Measurements from ENCODE around the gene NNAT.
A peak's percentile ranks its signal among the peaks of the same experiment; 100 is the strongest.
"Not testable (repeated sequence)": the region's sequence is repeated elsewhere in the genome, so short reads cannot be mapped to it uniquely, and the experiment has no call there.

The NNAT gene

DNA sequence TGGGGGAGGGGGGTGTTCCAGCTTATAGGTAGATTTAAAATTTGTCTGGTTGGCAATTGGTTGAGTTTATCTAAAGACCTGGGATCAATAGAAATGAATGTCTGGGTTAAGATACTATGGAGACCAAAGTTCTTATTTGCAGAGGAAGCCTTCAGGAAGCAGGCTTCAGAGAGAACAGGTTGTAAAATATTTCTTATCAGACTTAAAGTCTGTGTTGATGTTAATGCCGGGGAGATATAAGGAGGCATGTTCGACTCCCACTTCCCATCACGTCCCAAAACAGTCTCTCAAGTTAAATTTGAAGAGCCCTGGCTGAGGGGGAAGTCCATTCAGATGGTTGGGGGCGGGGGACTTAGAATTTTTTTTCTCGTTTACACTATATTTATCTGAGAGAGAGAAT, 19.0 kb downstream of the NNAT start:
- DNase-seq (ENCODE audit: low read depth in 2 of 2): no peak

DNA sequence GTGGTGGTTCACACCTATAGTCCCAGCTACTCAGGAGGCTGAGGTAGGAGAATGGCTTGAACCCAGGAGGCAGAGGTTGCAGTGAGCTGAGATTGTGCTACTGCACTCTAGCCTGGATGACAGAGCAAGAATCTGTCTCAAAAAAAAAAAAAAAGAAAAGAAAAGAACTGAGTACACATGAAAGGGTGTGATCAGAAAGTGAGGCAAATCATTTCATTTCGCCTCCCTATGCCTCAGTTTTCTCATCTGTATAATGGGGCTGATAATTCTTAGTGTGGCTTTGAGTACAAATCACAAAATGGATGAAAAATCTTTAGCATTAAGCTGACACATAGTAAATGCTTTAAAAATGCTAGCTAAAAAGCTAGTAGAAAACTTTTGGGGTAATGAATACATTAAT, 19.8 kb downstream of the NNAT start:
- not testable (repeated sequence) for DNase-seq (ENCODE audit: low read depth in 2 of 2)

DNA sequence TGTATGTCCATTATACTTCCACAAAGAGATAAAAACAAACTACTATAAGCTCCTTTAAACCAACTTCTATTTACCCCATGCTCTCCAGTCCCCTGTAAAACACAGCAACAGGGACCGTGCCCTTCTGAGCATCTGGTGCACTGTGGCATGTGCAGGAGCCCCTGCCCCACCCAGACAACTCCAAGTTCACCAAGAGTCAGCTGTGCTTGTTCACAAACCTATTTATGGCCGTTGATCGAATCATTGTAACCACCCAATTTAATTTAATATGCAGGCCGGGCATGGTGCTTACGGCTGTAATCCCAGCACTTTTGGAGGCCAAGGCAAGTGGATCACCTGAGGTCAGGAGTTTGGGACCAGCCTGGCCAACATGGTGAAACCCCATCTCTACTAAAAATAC, 20.3 kb downstream of the NNAT start:
- DNase-seq (ENCODE audit: low read depth in 2 of 2): no peak

DNA sequence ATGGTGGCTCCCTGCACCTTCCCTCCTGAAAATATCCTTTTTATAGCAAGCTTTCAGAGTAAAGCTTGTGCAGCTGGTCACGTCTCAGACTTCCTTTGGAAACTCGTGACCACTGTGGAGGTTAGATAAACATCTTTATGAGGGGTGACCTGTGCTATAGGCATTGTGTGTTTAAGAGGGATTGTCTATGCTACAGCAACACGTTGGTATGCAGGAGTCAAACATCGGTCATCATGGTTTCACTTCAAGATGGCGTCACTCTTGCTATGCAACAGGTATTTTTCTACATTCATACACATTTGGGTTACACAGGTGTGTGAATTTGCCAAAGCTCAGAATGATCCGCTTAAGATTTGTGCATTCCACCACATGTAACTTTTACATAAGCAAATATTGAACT, 21.2 kb downstream of the NNAT start:
- no peak for DNase-seq (ENCODE audit: low read depth in 2 of 2)

DNA sequence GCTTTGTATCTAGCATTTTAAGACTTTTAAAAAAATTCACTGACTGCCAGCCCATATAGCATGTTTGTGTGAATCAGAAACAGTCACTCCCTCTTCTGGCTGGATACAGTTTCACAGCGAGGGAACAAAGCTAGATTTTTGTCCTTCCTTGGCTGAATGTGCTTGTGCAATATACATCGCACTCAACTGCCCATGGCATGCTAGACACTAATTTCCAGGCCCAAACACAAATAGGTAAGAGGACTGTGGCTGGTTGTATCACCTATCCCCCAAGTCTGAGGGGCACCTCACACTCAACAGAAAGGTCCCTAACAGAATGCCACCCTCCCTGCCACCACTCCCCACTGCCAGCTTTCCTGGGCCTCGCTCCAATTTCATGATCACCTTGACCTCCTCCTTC, 22.8 kb downstream of the NNAT start:
- DNase-seq (ENCODE audit: low read depth in 2 of 2): no peak

DNA sequence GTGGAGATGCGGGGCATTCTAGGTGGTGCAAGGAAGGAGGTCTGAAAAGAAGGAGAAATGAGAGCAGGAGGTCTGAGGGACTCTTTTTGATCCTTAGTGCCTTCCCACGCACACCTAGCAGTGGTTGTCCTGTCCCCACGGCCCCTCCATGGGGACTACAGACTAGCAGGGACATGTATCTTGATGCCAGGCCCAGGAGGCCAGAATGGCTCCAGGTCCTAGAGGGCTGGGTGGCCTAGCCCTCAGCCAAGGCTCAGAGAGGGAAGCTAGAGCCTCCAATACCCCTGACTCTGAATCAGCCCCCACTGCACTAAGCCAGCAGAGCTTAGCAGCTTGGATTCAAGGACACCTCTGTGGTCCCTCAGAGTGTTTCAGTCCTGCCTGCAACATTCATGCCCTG, 23.3 kb downstream of the NNAT start:
- DNase-seq (ENCODE audit: low read depth in 2 of 2): no peak

DNA sequence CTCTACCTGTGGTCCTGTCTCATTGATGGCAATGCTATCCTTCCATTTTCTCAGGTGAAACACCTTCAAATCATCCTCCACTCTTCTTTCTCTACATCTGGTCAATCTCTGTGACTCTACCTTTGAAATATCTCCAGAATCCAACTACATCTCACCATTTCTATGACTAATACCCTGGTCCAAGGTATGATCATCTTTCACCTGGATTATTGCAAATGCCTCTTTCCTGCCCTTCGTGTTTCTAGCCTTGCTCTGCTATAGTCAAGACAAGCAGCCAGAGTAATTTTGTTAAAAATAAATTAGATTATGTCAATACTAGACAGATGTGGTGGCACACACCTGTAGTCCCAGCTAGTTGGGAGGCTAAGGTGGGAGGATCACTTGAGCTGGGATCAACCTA, 24.5 kb downstream of the NNAT start:
- no peak for DNase-seq (ENCODE audit: low read depth in 2 of 2)

DNA sequence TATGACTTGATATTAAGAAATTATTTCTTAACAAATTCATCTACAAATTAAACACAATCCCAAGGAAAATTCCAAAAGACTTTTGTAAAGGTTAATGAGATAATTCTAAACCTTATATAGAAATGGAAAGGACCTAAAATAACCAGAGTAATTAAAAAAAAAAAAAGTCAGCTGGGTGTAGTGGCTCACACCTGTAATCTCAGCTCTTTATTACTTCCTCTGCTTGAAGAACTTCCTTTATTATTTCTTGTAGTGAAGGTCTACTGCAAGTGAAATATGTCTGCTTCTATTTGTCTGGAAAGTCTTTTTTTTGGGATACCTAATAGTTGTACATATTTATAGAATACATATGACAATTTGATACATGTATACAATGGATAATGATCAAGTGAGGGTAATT, 26.9 kb downstream of the NNAT start:
- no peak for DNase-seq (ENCODE audit: low read depth in 2 of 2)

DNA sequence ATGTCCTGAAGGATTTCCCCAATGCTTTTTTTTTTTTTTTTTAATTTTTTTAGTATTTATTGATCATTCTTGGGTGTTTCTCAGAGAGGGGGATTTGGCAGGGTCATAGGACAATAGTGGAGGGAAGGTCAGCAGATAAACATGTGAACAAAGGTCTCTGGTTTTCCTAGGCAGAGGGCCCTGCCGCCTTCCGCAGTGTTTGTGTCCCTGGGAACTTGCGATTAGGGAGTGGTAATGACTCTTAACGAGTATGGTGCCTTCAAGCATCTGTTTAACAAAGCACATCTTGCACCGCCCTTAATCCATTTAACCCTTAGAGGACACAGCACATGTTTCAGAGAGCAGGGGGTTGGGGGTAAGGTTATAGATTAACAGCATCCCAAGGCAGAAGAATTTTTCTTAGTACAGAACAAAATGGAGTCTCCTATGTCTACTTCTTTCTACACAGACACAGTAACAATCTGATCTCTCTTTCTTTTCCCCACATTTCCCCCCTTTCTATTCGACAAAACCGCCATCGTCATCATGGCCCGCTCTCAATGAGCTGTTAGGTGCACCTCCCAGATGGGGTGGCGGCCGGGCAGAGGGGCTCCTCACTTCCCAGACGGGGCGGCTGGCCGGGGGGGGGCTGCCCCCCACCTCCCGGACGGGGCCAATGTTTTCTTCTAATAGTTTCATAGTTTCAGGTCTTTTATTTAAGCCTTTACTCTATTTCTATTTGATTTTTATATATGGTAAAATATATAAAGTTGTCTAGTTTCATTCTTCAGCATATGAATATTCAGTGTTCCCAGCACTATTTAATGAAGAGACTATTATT, 29.3 kb downstream of the NNAT start:
- not testable (repeated sequence) for DNase-seq (ENCODE audit: low read depth in 2 of 2)

DNA sequence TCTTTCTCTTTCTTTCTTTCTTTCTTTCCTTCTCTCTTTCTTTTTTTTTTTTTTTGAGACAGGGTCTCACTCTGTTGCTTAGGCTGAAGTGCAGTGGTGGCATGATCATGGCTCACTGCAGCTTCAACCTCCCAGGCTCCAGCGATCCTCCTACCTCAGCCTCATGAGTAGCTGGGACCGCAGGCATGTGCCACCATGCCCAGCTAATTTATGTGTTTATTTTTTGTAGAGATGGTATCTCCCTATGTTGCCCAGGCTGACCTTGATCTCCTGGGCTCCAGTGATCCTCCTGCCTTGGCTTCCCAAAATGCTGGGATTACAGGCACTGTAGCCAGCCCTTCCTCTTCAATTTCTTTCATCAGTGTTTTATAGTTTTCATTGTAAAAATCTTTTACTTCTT, 30.6 kb downstream of the NNAT start:
- DNase-seq (ENCODE audit: low read depth in 2 of 2): not testable (repeated sequence)

DNA sequence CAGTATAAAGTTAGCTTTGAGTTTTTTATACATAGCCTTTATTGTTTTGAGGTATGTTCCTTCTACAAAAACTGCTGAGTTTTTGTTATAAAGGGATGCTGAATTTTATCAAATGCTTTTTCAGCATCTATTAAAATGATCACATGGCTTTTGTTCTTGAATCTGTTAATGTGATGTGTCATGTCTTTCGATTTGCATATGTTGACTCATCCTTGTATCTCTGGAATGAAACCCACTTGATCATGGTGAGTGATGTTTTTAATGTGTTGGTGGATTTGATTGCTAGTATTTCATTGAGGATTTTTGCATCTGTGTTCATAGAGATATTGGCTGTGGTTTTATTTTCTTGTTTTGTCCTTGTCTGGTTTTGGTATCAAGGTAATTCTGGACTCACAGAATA, 31.4 kb downstream of the NNAT start:
- DNase-seq (ENCODE audit: low read depth in 2 of 2): no peak

DNA sequence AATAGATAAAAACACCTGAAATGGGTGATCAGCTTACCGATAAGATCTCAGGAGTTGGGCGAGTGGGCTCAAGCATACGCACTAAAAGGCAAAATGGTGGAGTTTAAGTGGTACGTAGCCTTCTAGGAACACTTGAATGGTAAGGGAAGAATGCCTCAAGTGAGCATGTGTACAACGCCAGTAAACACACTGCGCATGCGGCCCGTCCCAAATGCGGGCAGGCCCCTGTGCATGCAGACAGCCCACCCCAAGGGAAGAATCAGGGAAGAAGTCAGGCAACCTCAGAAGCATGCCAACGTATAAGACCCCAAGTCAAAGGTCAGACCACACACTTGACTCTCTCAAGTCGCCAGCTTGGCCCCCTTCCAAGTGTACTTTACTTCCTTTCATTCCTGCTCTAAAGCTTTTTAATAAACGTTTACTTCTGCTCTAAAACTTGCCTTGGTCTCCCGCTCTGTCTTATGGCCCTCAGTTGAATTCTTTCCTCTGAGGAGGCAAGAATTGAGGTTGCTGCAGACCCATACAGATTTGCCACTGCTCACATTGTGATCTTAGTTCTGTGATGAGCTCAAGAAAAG, 33.8 kb downstream of the NNAT start:
- not testable (repeated sequence) for DNase-seq (ENCODE audit: low read depth in 2 of 2)

DNA sequence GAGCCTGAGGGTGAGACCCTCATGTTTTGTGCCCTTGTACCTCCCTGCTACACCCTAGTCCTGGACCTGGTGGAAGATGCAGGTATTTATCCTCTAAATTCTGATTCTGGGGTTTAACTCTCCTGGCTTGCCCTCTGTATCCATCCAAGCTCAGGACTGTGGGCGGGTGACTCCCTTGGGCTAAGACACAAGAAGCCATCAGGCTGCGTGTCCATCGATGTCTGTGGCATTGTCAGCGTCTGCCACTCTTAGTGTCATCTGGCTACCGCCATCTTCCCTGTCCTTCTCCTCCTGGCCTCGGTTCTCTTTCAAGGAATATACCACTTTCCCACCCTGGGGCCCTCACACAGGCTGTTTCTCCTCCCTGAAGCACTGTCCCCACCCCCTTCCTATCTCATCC, 35.5 kb downstream of the NNAT start:
- no peak for DNase-seq (ENCODE audit: low read depth in 2 of 2)

DNA sequence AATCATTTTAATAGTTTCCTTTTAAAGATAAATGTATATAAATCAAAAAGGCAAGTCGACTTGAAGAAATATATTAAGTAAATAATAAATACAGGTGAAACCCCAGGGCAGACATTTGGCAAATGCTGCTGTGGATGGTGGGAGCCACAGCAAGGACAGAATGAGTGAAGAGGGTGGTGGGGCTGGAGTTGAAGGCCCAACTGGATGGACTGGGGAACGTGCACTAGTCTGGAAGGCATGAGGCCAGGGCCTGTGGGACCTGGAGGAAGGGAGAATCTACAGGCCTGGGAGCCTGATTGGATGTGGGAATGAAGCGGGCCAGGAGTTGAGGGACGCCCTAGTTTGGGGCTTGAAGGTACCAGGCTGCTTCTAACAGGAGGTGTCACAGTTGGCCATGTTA, 37.3 kb downstream of the NNAT start:
- DNase-seq (ENCODE audit: low read depth in 2 of 2): no peak

DNA sequence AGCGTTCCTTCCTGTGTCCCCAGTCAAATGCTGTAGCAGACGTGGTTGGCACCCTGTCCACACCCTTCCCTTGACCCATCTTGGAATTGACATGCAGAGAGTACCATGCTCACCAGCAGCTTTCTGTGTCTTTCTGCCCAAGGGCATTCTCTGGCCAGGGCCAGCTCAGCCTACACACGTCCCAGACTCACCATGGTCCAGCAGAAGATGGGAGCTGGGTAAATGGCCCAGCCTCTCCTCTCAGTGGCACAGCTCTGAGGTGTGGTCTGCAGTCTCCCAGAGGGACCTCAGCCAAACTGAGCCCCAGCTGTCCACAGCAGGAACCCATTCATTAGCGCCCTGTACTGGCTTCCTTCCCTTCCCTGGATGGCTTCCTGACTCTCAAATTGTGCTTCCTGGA, 37.7 kb downstream of the NNAT start:
- DNase-seq (ENCODE audit: low read depth in 2 of 2): no peak

DNA sequence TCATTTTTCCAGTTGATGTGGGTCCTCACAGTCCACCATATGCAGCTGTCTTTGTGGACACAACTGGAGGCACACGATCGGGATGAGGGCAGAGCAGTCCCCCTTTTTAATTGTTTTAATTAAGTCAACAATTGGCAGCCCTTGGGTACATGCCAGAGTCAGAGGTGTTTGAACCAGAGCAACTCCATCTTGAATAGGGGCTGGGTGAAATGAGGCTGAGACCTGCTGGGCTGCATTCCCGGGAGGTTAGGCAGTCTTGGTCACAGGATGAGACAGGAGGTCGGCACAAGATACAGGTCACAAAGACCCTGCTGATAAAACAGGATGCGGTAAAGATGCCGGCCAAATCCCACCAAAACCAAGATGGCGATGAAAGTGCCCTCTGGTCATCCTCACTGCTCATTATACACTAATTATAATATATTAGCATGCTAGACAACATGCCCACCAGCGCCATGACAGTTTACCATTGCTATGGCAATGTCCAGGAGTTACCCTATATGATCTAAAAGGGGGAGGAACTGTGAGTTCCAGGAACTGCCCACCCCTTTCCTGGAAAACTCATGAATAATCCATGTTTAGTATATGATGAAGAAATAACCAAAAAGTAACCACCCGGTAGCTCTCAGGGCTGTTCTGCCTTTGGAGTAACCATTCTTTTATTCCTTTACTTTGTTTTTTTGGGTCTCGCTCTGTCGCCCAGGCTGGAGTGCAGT, 38.4 kb downstream of the NNAT start:
- no peak for DNase-seq (ENCODE audit: low read depth in 2 of 2)

DNA sequence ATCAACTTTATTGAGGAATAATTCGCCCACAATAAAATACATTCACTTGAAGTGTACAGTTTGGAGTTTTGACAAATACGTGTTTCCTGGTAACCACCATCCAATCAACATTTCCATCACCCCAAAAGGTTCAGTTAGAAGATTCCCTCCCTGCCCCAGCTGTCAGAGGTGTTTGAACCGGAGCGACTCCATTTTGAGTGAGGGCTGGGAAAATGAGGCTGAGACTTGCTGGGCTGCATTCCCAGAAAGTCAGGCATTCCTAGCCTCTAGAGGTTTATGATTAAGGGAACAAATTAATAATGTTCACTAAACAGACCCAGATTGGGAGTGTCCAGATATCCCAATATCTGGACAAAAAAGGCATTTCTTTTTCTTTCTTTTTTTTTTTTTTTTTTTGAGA, 39.6 kb downstream of the NNAT start:
- no peak for DNase-seq (ENCODE audit: low read depth in 2 of 2)

DNA sequence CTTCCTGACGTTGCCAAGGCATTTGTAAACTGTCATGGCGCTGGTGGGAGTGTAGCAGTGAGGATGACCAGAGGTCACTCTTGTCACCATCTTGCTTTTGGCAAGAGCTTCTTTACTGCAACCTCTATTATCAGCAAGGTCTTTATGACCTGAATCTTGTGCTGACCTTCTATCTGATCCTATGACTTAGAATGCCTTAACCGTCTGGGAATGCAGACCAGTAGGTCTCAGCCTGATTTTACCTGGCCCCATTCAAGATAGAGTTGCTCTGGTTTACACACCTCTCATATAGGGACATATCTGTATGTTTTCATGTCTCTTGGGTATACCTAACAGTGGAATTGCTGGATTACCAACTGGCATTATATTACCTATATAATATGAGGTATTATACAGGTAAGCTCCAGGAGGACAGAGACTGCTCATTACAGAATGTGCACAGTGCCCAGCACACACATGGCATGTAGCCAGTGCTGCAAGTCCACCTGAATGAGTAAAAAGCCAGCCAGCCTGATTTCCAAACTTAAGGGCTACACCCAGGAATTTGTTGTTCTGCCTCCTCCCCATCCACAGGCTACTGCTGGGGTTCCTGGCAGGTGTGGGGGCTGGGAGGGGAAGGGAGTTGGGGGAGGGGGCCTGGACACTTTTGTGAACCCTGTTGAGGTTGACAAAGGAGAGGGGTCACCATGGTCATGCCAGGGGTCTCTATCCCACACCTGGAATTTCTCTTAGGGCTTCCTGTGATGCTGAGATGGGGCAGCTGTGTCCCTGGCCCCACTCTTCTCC, 41.8 kb downstream of the NNAT start:
- DNase-seq (ENCODE audit: low read depth in 2 of 2): no peak

DNA sequence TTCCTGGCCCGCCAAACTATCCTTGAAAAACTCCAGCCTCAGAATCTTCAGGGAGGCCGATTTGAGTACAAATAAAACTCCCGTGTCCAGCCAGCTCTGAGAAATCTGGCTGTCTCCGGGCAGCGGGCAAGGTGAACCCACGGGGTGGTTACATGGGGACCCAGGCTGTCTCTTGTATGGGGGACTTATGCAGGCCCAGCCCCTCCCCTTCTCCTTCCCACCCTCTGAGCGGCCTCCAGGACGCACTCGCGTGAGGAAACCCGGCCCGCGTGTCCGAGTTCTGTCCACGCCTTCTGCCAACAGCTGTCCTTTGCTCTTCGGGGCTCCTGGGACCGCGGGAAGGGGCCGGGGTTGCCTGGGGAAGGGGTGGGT, 43.0 kb downstream of the NNAT start:
- DNase-seq (ENCODE audit: low read depth in 2 of 2): no peak

DNA sequence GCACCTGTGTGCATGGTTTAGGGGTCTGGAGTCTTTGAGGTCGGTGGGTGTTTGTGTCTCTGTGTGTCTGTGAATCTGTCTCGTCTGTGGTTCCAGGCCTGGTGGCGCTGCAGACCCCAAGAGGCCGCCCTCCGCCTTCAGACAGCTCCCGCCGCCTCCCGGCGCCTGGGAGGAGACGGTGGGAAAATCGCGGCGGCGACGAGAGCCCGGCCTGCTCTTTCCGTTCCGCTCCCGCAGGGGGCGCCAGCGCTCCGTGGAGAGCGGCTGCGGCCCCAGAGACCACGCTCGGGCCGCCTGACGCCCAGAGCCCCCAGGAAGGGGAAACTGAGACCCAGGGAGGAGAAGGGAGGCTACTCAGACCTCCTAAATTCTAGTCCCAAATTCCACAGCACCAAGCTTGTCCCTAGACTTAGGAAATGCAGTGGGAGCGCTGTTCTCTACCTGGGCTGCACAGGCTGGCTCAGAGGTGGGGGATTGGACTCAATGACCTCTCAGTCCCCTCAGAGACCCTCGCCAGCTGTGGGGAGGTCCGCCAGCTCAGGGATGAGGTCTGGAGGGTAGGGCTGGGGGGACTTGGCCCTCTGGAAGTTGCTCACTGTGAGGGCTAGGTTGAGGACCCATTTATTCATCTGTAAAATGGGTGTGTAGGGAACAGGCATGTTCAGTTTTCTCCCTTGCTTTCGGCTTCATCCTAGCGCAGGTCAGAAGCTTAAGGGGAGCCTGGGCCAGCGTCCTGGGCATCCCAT, 43.5 kb downstream of the NNAT start:
- peak; percentile 14 to 53 for DNase-seq (ENCODE audit: low read depth in 2 of 2)

DNA sequence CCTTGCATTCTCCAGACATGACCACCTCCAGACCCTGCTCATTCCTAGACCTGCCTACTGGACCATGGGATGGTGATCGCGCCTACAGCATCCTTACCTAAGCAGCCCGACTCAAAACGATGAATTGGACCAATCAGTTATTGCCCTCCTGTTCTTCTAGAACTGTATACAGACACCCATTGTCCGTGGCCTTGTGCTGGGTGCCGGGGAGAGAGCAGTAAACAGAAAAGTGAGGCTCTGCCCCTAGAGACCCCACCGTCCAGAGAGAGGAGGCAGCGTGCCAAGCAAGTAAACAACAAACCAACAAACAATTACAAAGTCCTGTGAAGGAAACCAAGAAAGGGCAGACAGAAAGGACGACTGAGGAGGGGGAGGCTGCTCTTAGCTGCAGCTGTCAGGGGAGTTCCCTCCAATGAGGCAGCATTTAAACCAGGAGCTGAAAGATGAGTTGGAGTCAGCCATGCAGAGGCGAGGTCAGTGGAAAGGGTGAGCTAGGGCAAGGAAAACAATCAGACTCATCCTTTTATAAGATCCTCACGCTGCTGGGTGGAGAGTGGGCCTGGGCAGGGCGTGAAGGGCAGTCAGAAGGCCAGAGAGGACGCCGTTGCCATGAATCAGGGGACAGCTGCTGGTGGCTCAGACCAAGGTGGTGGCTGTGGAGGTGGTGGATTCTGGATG, 44.2 kb downstream of the NNAT start:
- no peak for DNase-seq (ENCODE audit: low read depth in 2 of 2)

All from stimulated activated CD4-positive, alpha-beta T cell treated with anti-CD3 and anti-CD28 coated beads, Interleukin-4, amount 100 ng/mL, for 48 hours (primary cell).